Tibial nerve (tissue), 4 donors: ENCODE measurements around the gene FANCC. TPM values are rescaled to one million over a fixed set of nuclear protein-coding genes. Genes with fewer than 3 reads are reported as not detected.

Experiments
- DNase-seq, 2 donors: peaks; one replicate each; pipeline ENCODE4 v3.0.0-alpha.2; 2019; ENCODE audit warnings: low spot score in 2 of 2
- H3K27ac ChIP-seq, 4 donors: fragments of 200-600 bp; sonication (generic) in 3 of 4; one replicate each; pipeline ENCODE4 v1.5.1; 2017 to 2019; ENCODE audit warnings: mild to moderate bottlenecking in 1 of 4
- H3K27me3 ChIP-seq, 2 donors: fragments of 200-600 bp; sonication (generic) in 1 of 2; one replicate each; pipeline versions ENCODE4 v1.5.1 to v1.6.0; 2017 to 2019
- H3K36me3 ChIP-seq, 3 donors: fragments of 200-600 bp; sonication (generic); one replicate each; pipeline ENCODE4 v1.5.1; 2018 to 2019
- H3K4me1 ChIP-seq, 4 donors: fragments of 200-600 bp; sonication (generic) in 3 of 4; one replicate each; pipeline ENCODE4 v1.5.1; 2017 to 2019
- H3K4me3 ChIP-seq, 4 donors: fragments of 200-600 bp; sonication (generic) in 3 of 4; one replicate each; pipeline ENCODE4 v1.5.1; 2017 to 2019; ENCODE audit warnings: mild to moderate bottlenecking in 1 of 4, moderate library complexity in 1 of 4
- H3K9me3 ChIP-seq, 4 donors: fragments of 200-600 bp; sonication (generic) in 3 of 4; one replicate each; pipeline ENCODE4 v1.5.1; 2017 to 2019
- CTCF ChIP-seq, 5 experiments: fragments of 200-600 bp in 3 of 5; fragments of 450-650 bp in 2 of 5; sonication (generic) in 3 of 5; IDR thresholded peaks; one replicate each; pipeline ENCODE4 v1.5.1; 2016 to 2019; ENCODE audit warnings: antibody characterized with exemption in 5 of 5, mild to moderate bottlenecking in 3 of 5, moderate library complexity in 2 of 5
- EP300 ChIP-seq, 2 donors: sonication (generic); formaldehyde crosslinking; IDR thresholded peaks; one replicate each; pipeline ENCODE4 v1.6.1; 2017; ENCODE audit warnings: antibody characterized with exemption in 2 of 2, mild to moderate bottlenecking in 1 of 2
- POLR2A ChIP-seq, 2 donors: fragments of 450-650 bp; IDR thresholded peaks; one replicate each; pipeline ENCODE4 v1.6.1; 2017; ENCODE audit warnings: antibody characterized with exemption in 2 of 2, mild to moderate bottlenecking in 2 of 2, moderate library complexity in 2 of 2
- WGBS, 2 donors: methylation state at CpG; one replicate each; pipeline ENCODE4 v1.1.5; 2018; 5-methylcytosine and 5-hydroxymethylcytosine counted together
- total RNA-seq, 4 donors: library from RNA; depleted of rRNA; stranded (reverse); fragments of >200 nt; gene quantifications; one replicate each; pipeline ENCODE4 v1.1.0, GENCODE V29; 2016

Gene FANCC
- total RNA-seq, 4 donors from 2014 or later, result 6.5 to 12.6 (median 10.2) TPM

- H3K4me3 ChIP-seq, result no peak overlapping the region
- no peaks in the 10 kb centered on the region for H3K9me3 ChIP-seq
- H3K27me3 ChIP-seq, result no peaks in the 10 kb centered on the region
- DNase-seq, result no peak
- H3K4me1 ChIP-seq, result peaks cover 0 to 96% (median 75%) of the 10 kb centered on the region in 4 donors
- peak overlapping the region; percentile 64 to 97 (median 89) for H3K27ac ChIP-seq
- no peak for TF ChIP-seq POLR2A (IDR thresholded peaks at IDR 0.05)
- peak; percentile 59 to 92 for TF ChIP-seq EP300 (IDR thresholded peaks at IDR 0.05)
- 58 to 64% methylated on average over 20 of the region's 20 CpGs for WGBS, 2 donors
- peaks cover 0 to 57% (median 5%) of the 10 kb centered on the region in 3 donors for H3K36me3 ChIP-seq
These were observed 236.4 kb downstream of the FANCC start for GRCh38 chr9:95080961-95081647.

GRCh38 chr9:95079461-95079860 is 238.0 kb downstream of the FANCC start:
- H3K27me3 ChIP-seq, result no peaks in the 10 kb centered on the region
- DNase-seq, result no peak
- no peaks in the 10 kb centered on the region for H3K9me3 ChIP-seq
- no peak overlapping the region for H3K4me3 ChIP-seq
- WGBS, 2 donors, result 78 to 79% methylated on average over 10 of the region's 10 CpGs
- peak overlapping the region; percentile 64 to 97 (median 90) for H3K27ac ChIP-seq
- peaks cover 0 to 50% (median 0%) of the 10 kb centered on the region in 3 donors for H3K36me3 ChIP-seq
- TF ChIP-seq CTCF (IDR thresholded peaks at IDR 0.05) (no peak), EP300 (IDR thresholded peaks at IDR 0.05) (no peak), POLR2A (IDR thresholded peaks at IDR 0.05) (no peak)
- H3K4me1 ChIP-seq, result peaks cover 0 to 96% (median 74%) of the 10 kb centered on the region in 4 donors

GRCh38 chr9:95078939-95079338 is 238.6 kb downstream of the FANCC start:
- no peaks in the 10 kb centered on the region for H3K9me3 ChIP-seq
- H3K4me1 ChIP-seq, result peaks cover 0 to 97% (median 75%) of the 10 kb centered on the region in 4 donors
- TF ChIP-seq EP300 (IDR thresholded peaks at IDR 0.05), result no peak
- TF ChIP-seq CTCF (IDR thresholded peaks at IDR 0.05), result no peak
- no peak for TF ChIP-seq POLR2A (IDR thresholded peaks at IDR 0.05)
- no peaks in the 10 kb centered on the region for H3K27me3 ChIP-seq
- H3K4me3 ChIP-seq, result no peak overlapping the region
- DNase-seq, result no peak
- WGBS, 2 donors, result 16 to 33% methylated on average over 6 of the region's 6 CpGs
- peak overlapping the region; percentile 64 to 97 (median 90) for H3K27ac ChIP-seq
- peaks cover 0 to 53% (median 0%) of the 10 kb centered on the region in 3 donors for H3K36me3 ChIP-seq

- WGBS, 2 donors, result 59 to 68% methylated on average over 12 of the region's 12 CpGs
- Histone ChIP-seq H3K4me3 (no peak overlapping the region), H3K4me1 (peaks cover 0 to 98% (median 75%) of the 10 kb centered on the region in 4 donors), H3K9me3 (no peaks in the 10 kb centered on the region), H3K27me3 (no peaks in the 10 kb centered on the region), H3K36me3 (peaks cover 0 to 51% (median 0%) of the 10 kb centered on the region in 3 donors), H3K27ac (peak overlapping the region; percentile 64 to 97 (median 90))
- DNase-seq, result no peak
- no peak for TF ChIP-seq EP300 (IDR thresholded peaks at IDR 0.05)
- TF ChIP-seq POLR2A (IDR thresholded peaks at IDR 0.05), result no peak
- TF ChIP-seq CTCF (IDR thresholded peaks at IDR 0.05), result no peak
These were observed 239.0 kb downstream of the FANCC start for GRCh38 chr9:95078511-95078910.

- no peaks in the 10 kb centered on the region for H3K9me3 ChIP-seq
- WGBS, 2 donors, result 27 to 41% methylated on average over 17 of the region's 17 CpGs
- peaks cover 0 to 98% (median 71%) of the 10 kb centered on the region in 4 donors for H3K4me1 ChIP-seq
- H3K36me3 ChIP-seq, result peaks cover 0 to 46% (median 0%) of the 10 kb centered on the region in 3 donors
- DNase-seq, result no peak
- TF ChIP-seq CTCF (IDR thresholded peaks at IDR 0.05) (no peak), POLR2A (IDR thresholded peaks at IDR 0.05) (no peak), EP300 (IDR thresholded peaks at IDR 0.05) (no peak)
- H3K27me3 ChIP-seq, result no peaks in the 10 kb centered on the region
- H3K4me3 ChIP-seq, result no peak overlapping the region
- peak overlapping the region; percentile 64 to 97 (median 90) for H3K27ac ChIP-seq
These were observed 239.6 kb downstream of the FANCC start for GRCh38 chr9:95077766-95078370.
